HG03439 (cell line): ENCODE measurements around the gene CLCNKB.
"Not testable (repeated sequence)": the region's sequence is repeated elsewhere in the genome, so short reads cannot be mapped to it uniquely, and the experiment has no call there.

Experiments used
- ATAC-seq: cut with Tn5 transposase; IDR thresholded peaks from one replicate; pipeline ENCODE4 v1.9.1; 2021; ENCODE audit warnings: mild to moderate bottlenecking, moderate library complexity; ENCODE audit not compliant: unreplicated experiment

CLCNKB gene

DNA sequence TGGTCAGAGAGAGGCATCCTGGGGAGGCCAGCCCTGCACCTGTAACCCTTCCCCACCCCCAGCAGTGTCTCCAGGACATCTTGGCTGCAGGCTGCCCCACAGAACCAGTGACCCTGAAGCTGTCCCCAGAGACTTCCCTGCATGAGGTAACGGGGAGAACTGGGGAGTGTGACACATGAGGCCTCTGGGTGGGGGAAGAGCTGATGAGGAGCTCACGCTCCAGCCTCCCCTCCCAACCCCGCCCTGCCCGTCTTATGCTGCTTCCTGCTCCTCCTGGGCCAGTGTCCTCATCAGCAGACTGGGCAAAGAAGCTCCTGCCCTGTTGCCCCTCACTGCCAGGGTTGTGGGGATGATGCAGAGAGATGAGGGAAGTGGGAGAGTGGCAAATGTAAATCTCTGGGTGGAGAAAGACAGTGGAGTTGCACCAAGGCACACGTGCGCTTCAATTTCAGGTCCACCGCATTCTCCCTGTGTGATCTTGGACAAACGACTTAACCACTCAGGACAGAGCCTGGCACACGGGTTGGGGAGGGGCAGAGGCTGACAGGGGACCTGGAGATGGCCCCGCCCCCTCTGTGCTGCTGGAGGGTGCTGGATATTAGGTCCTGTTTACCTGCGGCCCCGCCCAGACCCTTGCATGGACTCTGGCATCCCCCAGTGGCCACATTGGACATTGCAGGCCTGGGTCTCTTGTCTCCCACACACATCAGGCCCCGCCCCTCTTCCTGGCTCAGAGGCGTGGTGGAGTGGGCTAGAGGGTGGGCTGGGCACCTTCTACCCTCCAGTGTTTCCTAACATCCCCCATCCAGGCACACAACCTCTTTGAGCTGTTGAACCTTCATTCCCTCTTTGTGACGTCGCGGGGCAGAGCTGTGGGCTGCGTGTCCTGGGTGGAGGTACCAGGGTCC, 12.3 kb downstream of the CLCNKB start:
- no peak for ATAC-seq

GRCh38 chr1:16056521-16056912, 12.9 kb downstream of the CLCNKB start:
- ATAC-seq: not testable (repeated sequence)

GRCh38 chr1:16057314-16057915, 13.8 kb downstream of the CLCNKB start:
- ATAC-seq: not testable (repeated sequence)

DNA sequence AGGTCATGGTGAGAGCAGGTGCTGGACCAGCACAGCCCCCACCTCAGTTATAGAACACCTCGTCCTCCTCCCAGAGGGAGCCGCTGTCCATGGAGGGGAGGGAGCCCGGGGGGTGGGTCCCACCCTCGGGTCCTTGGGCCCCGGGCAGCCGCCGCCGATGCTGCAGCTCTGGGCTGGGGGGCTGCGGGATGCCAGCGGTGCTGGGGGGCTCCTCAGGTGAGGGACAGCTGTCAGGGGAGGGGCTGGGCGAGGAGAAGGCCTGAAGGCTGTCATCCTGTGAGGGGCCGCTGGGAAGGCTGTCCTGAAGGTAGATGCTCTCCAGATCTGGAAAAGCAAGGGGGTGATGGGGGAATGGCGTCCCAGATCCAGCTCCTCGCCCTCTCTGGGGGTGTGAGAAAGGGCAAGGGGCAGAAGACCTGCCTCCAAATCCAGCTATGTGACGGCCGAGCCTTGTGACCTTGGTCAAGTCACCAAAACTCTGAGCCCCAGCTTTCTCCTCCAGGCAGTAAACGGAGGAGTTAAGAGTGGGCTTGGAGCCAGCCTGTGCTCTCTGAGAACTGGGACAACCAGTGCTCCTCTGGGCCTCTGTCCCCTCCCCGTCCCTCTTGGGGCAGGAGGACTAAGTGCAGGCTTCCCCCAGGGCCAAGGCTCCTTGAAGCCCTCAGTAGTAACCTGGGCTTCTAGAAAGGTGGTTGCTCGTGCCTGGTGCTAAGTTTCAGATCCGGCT, 15.0 kb downstream of the CLCNKB start:
- ATAC-seq: not testable (repeated sequence)

- no peak for ATAC-seq
Observed at GRCh38 chr1:16061266-16061665, 17.7 kb downstream of the CLCNKB start.

GRCh38 chr1:16061989-16062686, 18.6 kb downstream of the CLCNKB start:
- not testable (repeated sequence) for ATAC-seq

GRCh38 chr1:16062687-16063075, 19.1 kb downstream of the CLCNKB start:
- ATAC-seq: not testable (repeated sequence)

- ATAC-seq: no peak
Observed at GRCh38 chr1:16063226-16063829, 19.7 kb downstream of the CLCNKB start.

GRCh38 chr1:16063921-16064320, 20.3 kb downstream of the CLCNKB start:
- no peak for ATAC-seq

- no peak for ATAC-seq
Observed at GRCh38 chr1:16064536-16065268, 21.1 kb downstream of the CLCNKB start.

GRCh38 chr1:16065269-16065576, 21.6 kb downstream of the CLCNKB start:
- ATAC-seq: no peak

- ATAC-seq: no peak
Observed at GRCh38 chr1:16066245-16066644, 22.7 kb downstream of the CLCNKB start.

DNA sequence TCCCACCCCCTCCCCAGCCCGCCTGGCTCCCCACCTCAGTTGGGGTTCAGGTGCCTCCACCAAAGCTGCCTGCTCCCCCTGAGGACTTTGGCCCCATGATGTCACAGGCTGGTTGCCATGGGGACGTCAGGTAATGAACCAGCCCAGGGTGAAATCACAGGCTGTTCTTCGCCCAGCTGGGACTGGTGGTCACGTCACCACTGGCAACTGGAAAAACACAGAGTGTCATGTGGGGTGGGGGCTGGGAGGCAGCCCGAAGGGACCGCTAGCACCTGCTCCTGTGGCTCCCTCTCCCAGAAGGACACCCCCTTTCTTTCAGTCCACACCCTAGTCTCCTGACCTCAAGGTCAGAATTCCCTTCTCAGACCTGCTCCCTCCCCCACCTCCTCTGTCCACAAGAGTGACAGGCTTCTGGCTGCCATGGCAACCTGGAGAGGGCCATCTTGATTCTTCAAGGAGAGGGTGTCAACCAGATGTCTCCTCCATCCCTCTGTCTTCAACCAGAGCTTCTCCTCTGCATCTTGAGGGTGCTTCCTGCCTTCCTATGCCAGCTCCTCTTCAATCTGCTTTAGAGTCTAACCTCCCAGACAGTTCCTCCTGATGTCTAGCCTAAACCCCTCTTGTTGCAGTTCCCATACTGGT, 23.7 kb downstream of the CLCNKB start:
- ATAC-seq: no peak

GRCh38 chr1:16067933-16068332, 24.4 kb downstream of the CLCNKB start:
- ATAC-seq: no peak

DNA sequence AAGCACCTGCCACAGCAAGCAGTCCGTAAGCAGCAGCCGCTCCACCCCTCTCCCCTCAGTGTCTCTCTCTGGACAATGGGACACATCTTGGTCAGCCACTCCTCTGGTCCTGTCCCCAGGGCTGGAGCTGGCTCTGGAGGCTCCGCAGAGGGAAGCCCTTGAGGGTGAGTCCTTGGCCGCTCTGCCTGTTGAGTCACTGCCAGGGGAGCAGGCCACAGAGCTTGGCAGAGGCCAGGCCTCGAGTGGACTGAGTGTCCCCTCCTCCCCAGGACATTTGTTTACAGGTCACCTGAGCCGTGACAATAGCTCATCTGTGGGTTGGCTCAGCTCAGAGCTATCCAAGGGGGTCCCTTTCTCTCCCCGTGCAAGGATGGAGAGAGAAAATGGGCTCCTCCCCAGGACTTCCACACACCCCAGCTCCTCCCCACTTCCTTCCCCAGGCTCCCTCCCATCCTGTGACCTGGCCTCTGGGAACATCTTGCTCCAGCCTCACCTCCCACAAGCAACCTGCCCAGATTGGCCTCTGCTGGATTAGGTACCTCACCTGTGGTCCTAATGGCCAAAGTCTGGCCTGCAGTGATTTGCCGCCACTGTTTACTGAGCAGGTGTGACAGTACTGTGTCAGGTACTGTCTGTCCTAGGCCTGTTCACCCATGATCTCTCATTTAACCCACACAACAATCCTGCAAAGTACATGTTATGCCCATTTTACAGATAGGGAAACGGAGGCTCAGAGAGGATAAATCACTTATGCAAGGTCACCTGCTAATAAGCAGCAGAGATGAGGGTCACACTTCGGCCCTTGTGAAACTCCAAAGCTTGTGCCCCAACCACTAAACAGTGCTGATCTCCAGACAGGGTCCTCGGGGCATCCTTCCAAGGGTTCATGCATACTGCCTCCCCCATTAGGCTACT, 25.0 kb downstream of the CLCNKB start:
- no peak for ATAC-seq

DNA sequence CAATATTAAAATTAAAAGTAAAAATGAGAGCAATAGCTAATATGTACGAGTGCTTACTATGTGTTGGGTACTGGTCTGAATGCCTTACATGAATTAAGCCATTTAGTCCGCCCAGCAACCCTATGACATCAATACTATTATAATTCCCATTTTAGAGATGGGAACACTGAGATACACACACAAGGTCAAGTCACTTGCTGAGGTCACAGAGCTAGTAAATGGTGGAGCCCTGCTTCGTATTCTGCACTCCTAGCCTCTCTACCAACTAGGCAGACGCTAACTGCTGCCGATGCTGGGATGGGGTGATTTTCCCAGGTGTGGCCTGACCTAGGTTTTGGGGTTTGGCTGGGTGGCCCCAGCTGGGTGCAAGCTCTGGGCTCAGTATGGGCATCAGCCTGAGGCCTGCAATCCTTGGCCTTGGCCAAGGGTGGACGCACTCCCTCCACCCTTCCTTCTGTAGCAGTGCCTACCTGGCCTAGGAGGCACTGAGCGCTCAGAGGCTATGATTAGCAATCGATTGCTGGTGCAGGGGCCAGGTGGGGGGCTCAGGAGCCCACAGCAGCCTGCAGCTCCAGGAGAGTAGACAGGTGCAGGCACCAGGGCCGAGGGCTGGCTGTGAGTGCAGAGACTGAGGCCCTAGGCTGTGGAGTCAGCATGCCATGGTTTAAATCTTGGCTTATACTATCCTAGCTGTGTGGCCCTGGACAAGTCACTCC, 27.2 kb downstream of the CLCNKB start:
- no peak for ATAC-seq

- no peak for ATAC-seq
Observed at GRCh38 chr1:16071614-16072013, 28.0 kb downstream of the CLCNKB start.

DNA sequence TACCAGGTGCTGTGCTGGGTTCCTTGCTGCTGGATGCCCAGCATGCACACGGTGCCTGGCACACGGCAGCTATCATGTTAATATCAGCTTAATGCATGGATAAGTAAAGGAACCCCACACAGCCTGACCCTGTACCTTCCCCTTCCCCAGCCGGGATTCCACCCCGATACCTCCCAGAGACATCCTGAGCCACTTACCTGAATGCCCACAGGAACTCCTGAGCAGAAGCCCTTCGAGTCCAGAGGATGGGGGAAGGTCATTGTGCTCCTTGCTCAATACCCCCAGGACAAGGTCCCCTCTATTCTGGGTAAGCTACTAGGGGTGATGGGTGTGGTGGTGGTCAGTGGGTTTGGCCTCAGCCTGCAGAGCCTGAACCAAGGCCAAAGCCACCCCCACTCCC, 28.5 kb downstream of the CLCNKB start:
- no peak for ATAC-seq
